H1 (cell line): ENCODE data around the gene SLC25A48. TPM values are rescaled to one million over a fixed set of nuclear protein-coding genes. Genes with fewer than 3 reads are reported as not detected.

Experiments used
- CBX8 ChIP-seq: fragments of 300-800, 300-1000 bp; sonication (generic); IDR thresholded peaks from 2 replicates; pipeline ENCODE4 v1.7.1; 2016; ENCODE audit warnings: low read depth, low read length, borderline replicate concordance
- JUN ChIP-seq: IDR thresholded peaks from 2 replicates; pipeline ENCODE4 v1.6.1; 2011; ENCODE audit warnings: low read depth, mild to moderate bottlenecking, improper control_type of control experiment, low read length
- polyA plus RNA-seq, 7 experiments: library from polyadenylated mRNA; depleted of rRNA in 3 of 7; stranded (reverse) in 5 of 7; unstranded in 2 of 7; fragments of >200 nt in 5 of 7; fragments of 200-250 nt in 2 of 7; gene quantifications; 1 replicate in 5 of 7; 2 replicates in 1 of 7; 4 replicates in 1 of 7; pipeline versions ENCODE4 v1.2.1 to v1.2.3, GENCODE V29; 2011 to 2013; ENCODE audit warnings: missing spikeins in 2 of 7, mixed read lengths in 2 of 7
- total RNA-seq: library from RNA; stranded (reverse); fragmentation: NEBNext Ultra II Directional; extraction: Animal tissue kit (Norgen Biotek cat#: 25700); gene quantifications from 2 replicates; pipeline ENCODE4 v1.2.1, GENCODE V29; 2021

The SLC25A48 gene
- total and polyA plus RNA-seq, 2 of the 8 experiments (the other 6 are each of a cell fraction or from before 2014, with no cell fraction given) = 1.3 to 1.8 TPM

- no peak for TF ChIP-seq JUN
- no peak for TF ChIP-seq CBX8
These were observed 46.8 kb downstream of the SLC25A48 start (continued) for GRCh38 chr5:135881244-135881643.
